Measurements from ENCODE around the gene VWA3B. TPM values are rescaled to one million over a fixed set of nuclear protein-coding genes. Genes with fewer than 3 reads are reported as not detected.
"Not testable (repeated sequence)": the region's sequence is repeated elsewhere in the genome, so short reads cannot be mapped to it uniquely, and the experiment has no call there.

Gene VWA3B
- total and polyA plus RNA-seq, 2 donors (not counting 3 experiments of a cell fraction or from before 2014, with no cell fraction given), result not detected

DNA sequence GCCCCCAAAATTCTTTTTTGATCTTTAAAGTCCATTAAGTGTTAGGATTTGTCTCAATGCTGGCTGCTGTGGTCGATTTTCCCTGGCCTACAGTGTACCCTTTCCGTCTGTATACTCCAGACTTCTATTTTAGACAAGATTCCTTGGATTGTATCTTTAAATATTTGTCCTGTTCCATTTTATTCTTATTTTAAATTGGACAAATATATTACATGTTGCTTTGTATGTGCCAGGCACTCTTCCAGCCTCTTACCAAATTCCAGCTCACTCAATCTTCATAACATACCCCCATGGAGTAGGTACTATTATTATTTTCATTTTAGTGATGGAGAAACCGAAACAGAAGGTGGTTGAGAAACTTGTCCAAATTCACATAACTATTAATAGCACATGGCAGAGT, 58.1 kb downstream of the VWA3B start:
- Histone ChIP-seq H3K36me3 (ENCODE audit: control insufficient read depth in 2 of 2, extremely low read depth in 1 of 2, insufficient read depth in 2 of 2, low read length in 2 of 2) (no peaks in the 10 kb centered on the region), H4K20me1 (replicated peaks; ENCODE audit: control insufficient read depth, extremely low read depth, insufficient read depth, low read length) (no peaks in the 10 kb centered on the region), H2AFZ (ENCODE audit: low read depth, low read length) (no peak overlapping the region), H3K27ac (ENCODE audit: insufficient read depth, low read depth, low read length) (no peak overlapping the region), H3K9me1 (replicated peaks; ENCODE audit: control insufficient read depth, extremely low read depth, insufficient read depth, low read length) (no peaks in the 10 kb centered on the region), H3K79me2 (ENCODE audit: control insufficient read depth, insufficient read depth, low read length) (no peaks in the 10 kb centered on the region), H3K9ac (replicated peaks; ENCODE audit: extremely low read depth, insufficient read depth, low read length) (no peak overlapping the region), H3K4me2 (ENCODE audit: insufficient read depth, low read length) (no peak overlapping the region), H3K9me3 (replicated peaks; ENCODE audit: control insufficient read depth, insufficient read depth, low read length) (no peaks in the 10 kb centered on the region), H3K4me1 (ENCODE audit: control insufficient read depth, extremely low read depth, insufficient read depth, low read length) (no peaks in the 10 kb centered on the region), H3K4me3 (replicated peaks in 1 of 3; ENCODE audit: insufficient read depth in 1 of 3, low read depth in 1 of 3, low read length in 3 of 3) (no peak overlapping the region), H3K27me3 (ENCODE audit: control insufficient read depth in 2 of 2, insufficient read depth in 2 of 2, low read length in 2 of 2) (no peaks in the 10 kb centered on the region)
- CTCF ChIA-PET, result no interaction called here
- BruUV-seq (replicated peaks), result no TSS peak
- FAIRE-seq (no peak), DNase-seq (ENCODE audit: low read depth, low spot score) (no peak)
- dilution Hi-C loops (cut with MboI; ENCODE audit: extremely low pct_ligation_motif_present, low sequenced_read_pairs), result no loop called here
- intact Hi-C loops (cut with micrococcal nuclease), result no loop called here
- POLR2A ChIA-PET, result no interaction called here
- TF ChIP-seq JUN (IDR thresholded peaks at IDR 0.05; ENCODE audit: borderline replicate concordance, insufficient read depth, insufficient read length, low read depth) (no peak), POLR2A (IDR thresholded peaks at IDR 0.05; ENCODE audit: low read depth, low read length) (no peak), MYC (IDR thresholded peaks at IDR 0.05; ENCODE audit: low read depth, low read length) (no peak)
- TF ChIP-seq, protein P1, sequence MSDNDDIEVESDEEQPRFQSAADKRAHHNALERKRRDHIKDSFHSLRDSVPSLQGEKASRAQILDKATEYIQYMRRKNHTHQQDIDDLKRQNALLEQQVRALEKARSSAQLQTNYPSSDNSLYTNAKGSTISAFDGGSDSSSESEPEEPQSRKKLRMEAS (IDR thresholded peaks at IDR 0.05; ENCODE audit: insufficient read depth, insufficient read length), result no peak

DNA sequence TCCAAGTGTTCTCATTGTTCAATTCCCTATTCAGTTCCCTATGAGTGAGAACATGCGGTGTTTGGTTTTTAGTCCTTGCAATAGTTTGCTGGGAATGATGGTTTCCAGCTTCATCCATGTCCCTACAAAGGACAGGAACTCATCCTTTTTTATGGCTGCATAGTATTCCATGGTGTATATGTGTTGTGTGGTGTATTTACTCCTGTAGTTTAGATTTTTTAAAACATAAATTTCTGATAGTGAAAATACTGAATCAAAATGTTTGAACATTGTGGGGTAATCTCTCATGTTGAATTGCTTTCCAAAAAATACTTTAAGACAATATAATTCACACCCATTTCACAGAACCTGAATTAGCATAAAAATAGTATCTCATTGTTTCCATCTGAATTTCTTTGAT, 60.9 kb downstream of the VWA3B start:
- BruUV-seq (replicated peaks); H3K79me2 ChIP-seq (ENCODE audit: control insufficient read depth, insufficient read depth, low read length); POLR2A ChIA-PET; H3K27ac ChIP-seq (ENCODE audit: insufficient read depth, low read depth, low read length); DNase-seq (ENCODE audit: low read depth, low spot score); H3K4me1 ChIP-seq (ENCODE audit: control insufficient read depth, extremely low read depth, insufficient read depth, low read length); H3K9me1 ChIP-seq (replicated peaks; ENCODE audit: control insufficient read depth, extremely low read depth, insufficient read depth, low read length); H3K9ac ChIP-seq (replicated peaks; ENCODE audit: extremely low read depth, insufficient read depth, low read length); H4K20me1 ChIP-seq (replicated peaks; ENCODE audit: control insufficient read depth, extremely low read depth, insufficient read depth, low read length); H2AFZ ChIP-seq (ENCODE audit: low read depth, low read length); H3K27me3 ChIP-seq (ENCODE audit: control insufficient read depth in 2 of 2, insufficient read depth in 2 of 2, low read length in 2 of 2); intact Hi-C loops (cut with micrococcal nuclease); H3K9me3 ChIP-seq (replicated peaks; ENCODE audit: control insufficient read depth, insufficient read depth, low read length); CTCF ChIA-PET; H3K4me3 ChIP-seq (replicated peaks in 1 of 3; ENCODE audit: insufficient read depth in 1 of 3, low read depth in 1 of 3, low read length in 3 of 3); dilution Hi-C loops (cut with MboI; ENCODE audit: extremely low pct_ligation_motif_present, low sequenced_read_pairs); H3K4me2 ChIP-seq (ENCODE audit: insufficient read depth, low read length); FAIRE-seq; H3K36me3 ChIP-seq (ENCODE audit: control insufficient read depth in 2 of 2, extremely low read depth in 1 of 2, insufficient read depth in 2 of 2, low read length in 2 of 2): not testable (repeated sequence)

Data from endothelial cell of umbilical vein (primary cell).